Measurements from ENCODE around the gene MTIF3.

DNA sequence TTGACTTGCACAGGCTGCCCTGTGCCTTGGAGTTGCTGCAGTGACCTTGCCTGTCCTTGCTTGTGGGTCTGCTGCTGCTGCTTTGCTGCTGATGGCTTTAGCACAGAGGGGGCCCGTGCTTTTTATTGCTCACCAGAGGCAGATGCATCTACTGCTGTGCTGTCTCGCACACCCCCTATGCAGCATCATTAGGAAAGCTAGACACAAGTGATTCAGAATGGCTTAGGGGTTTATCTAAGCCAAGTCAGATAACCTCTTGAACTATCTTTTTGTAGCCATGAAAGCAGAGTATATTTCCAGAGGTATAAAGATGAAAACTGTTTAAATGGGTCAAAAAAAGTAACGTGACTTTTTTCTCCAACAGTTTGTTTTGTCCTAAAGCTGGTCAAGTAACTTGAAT, 18.2 kb downstream of the MTIF3 start:
- TF ChIP-seq, protein P1, sequence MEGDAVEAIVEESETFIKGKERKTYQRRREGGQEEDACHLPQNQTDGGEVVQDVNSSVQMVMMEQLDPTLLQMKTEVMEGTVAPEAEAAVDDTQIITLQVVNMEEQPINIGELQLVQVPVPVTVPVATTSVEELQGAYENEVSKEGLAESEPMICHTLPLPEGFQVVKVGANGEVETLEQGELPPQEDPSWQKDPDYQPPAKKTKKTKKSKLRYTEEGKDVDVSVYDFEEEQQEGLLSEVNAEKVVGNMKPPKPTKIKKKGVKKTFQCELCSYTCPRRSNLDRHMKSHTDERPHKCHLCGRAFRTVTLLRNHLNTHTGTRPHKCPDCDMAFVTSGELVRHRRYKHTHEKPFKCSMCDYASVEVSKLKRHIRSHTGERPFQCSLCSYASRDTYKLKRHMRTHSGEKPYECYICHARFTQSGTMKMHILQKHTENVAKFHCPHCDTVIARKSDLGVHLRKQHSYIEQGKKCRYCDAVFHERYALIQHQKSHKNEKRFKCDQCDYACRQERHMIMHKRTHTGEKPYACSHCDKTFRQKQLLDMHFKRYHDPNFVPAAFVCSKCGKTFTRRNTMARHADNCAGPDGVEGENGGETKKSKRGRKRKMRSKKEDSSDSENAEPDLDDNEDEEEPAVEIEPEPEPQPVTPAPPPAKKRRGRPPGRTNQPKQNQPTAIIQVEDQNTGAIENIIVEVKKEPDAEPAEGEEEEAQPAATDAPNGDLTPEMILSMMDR (IDR thresholded peaks at IDR 0.05) = no peak
- TF ChIP-seq SIN3A (IDR thresholded peaks at IDR 0.05; ENCODE audit: borderline replicate concordance, insufficient read depth, low read depth, low read length) = no peak

All from Panc1 (cell line).